Skeletal muscle tissue (tissue), 5 donors: ENCODE results near the gene KRTAP19-4. TPM values are rescaled to one million over a fixed set of nuclear protein-coding genes. Genes with fewer than 3 reads are reported as not detected.
A peak's percentile ranks its signal among the peaks of the same experiment; 100 is the strongest.

ENCODE experiments used
- H3K27ac ChIP-seq: one replicate; pipeline ENCODE4 v1.7.0; 2013; ENCODE audit warnings: mild to moderate bottlenecking, low read depth, low read length, inconsistent platforms
- H3K27me3 ChIP-seq, 3 donors: one replicate each; pipeline ENCODE4 v1.7.0; 2013; ENCODE audit warnings: low read length in 3 of 3; ENCODE audit not compliant: control insufficient read depth in 3 of 3, insufficient read depth in 3 of 3
- H3K36me3 ChIP-seq, 3 donors: one replicate each; pipeline ENCODE4 v1.7.0; 2013; ENCODE audit warnings: low read length in 3 of 3; ENCODE audit not compliant: control insufficient read depth in 3 of 3, insufficient read depth in 3 of 3
- H3K4me1 ChIP-seq, 3 donors: one replicate each; pipeline ENCODE4 v1.7.0; 2013; ENCODE audit warnings: low read length in 3 of 3, mild to moderate bottlenecking in 3 of 3; ENCODE audit not compliant: control insufficient read depth in 3 of 3, insufficient read depth in 3 of 3
- H3K4me3 ChIP-seq, 3 donors: one replicate each; pipeline ENCODE4 v1.7.0; 2013; ENCODE audit warnings: low read length in 3 of 3
- H3K9ac ChIP-seq, 3 donors: one replicate each; pipeline ENCODE4 v1.7.0; 2013; ENCODE audit warnings: low read length in 3 of 3, mild to moderate bottlenecking in 3 of 3, moderate library complexity in 2 of 3, low read depth in 1 of 3
- H3K9me3 ChIP-seq, 3 donors: one replicate each; pipeline ENCODE4 v1.7.0; 2013; ENCODE audit warnings: low read length in 3 of 3; ENCODE audit not compliant: control insufficient read depth in 3 of 3
- small RNA-seq: library from RNA; depleted of rRNA; stranded (forward); fragments of <200 nt; gene quantifications from one replicate; pipeline ENCODE3, GENCODE V24; 2014
- total RNA-seq: library from RNA; depleted of rRNA; stranded (reverse); fragments of >200 nt; gene quantifications from one replicate; pipeline ENCODE4 v1.2.3, GENCODE V29; 2014
- donor health status: Osteomylitis.

Gene KRTAP19-4
- total RNA-seq, 1 donor from 2014 or later = not detected

DNA sequence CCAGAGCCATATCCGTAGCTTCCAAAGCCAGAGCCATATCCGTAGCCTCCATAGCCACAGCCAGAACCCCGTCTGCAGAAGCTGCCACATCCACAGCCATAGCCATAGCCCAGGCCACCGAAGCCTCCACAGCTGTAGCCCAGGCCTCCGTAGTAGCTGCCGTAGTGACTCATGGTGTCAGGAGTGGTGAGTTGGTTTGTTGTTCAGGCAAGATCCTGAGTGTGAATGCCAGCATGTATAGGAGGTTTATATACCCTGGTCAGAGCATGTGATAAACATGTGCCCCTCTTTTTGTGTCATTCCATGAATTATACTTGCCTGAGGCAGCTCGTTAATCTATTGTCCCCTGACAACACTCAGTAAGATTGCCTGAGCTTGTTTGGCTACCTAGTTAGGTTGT, 16.8 kb downstream of the KRTAP19-4 start, which contains the start of gene KRTAP19-1:
KRTAP19-1 (minus strand) TSS at position 223 of the 400 bp plus-strand sequence; CDS start at position 173, 50 bp downstream.
- no peaks in the 10 kb centered on the region for H3K27me3 ChIP-seq
- peaks cover 0 to 3% (median 0%) of the 10 kb centered on the region in 3 donors for H3K9me3 ChIP-seq
- H3K36me3 ChIP-seq = no peaks in the 10 kb centered on the region
- H3K27ac ChIP-seq = peak within 1 kb of the TSS; percentile 32
- no peak within 1 kb of the TSS for H3K9ac ChIP-seq
- H3K4me3 ChIP-seq = peak within 1 kb of the TSS in 1 of 3 donors; percentile 28
- no peaks in the 10 kb centered on the region for H3K4me1 ChIP-seq

DNA sequence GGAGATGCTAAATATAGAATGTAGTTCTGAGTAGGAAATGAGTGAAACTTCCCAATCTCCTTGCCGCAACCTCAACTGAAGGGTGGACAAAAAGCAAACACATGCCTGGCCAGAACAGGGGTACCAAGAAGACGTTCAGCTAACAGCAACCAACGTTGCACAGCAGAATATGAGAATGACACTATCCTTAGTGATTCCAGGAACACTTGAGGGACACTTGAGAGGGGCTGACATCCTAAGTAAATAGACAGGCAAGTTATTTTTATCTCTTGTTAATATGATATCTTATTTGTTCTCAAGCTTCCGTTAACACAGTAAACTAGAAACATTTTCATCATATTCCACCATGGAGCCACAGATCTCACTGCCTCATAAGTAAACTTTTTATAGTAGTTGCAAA, 17.7 kb downstream of the KRTAP19-4 start:
- Histone ChIP-seq H3K27ac (peak overlapping the region; percentile 32), H3K36me3 (no peaks in the 10 kb centered on the region)

GRCh38 chr21:30478004-30478403, 19.0 kb downstream of the KRTAP19-4 start:
- no peaks in the 10 kb centered on the region for H3K36me3 ChIP-seq
- no peaks in the 10 kb centered on the region for H3K4me1 ChIP-seq
- no peak overlapping the region for H3K4me3 ChIP-seq
- H3K27me3 ChIP-seq = no peaks in the 10 kb centered on the region
- H3K27ac ChIP-seq = no peak overlapping the region
- H3K9me3 ChIP-seq = no peaks in the 10 kb centered on the region
- no peak overlapping the region for H3K9ac ChIP-seq

More for the DNA sequence above, 17.7 kb downstream of the KRTAP19-4 start:
- H3K4me3 ChIP-seq = peak overlapping the region in 1 of 3 donors; percentile 28
- H3K27me3 ChIP-seq = no peaks in the 10 kb centered on the region
- no peaks in the 10 kb centered on the region for H3K9me3 ChIP-seq
- no peak overlapping the region for H3K9ac ChIP-seq
- H3K4me1 ChIP-seq = no peaks in the 10 kb centered on the region

- Histone ChIP-seq H3K27me3 (no peaks in the 10 kb centered on the region), H3K9me3 (no peaks in the 10 kb centered on the region), H3K4me1 (no peaks in the 10 kb centered on the region), H3K27ac (no peak overlapping the region), H3K9ac (no peak overlapping the region), H3K36me3 (no peaks in the 10 kb centered on the region), H3K4me3 (no peak overlapping the region)
Observed at GRCh38 chr21:30468900-30469714, 27.9 kb downstream of the KRTAP19-4 start.

- Histone ChIP-seq H3K4me1 (no peaks in the 10 kb centered on the region), H3K9me3 (no peaks in the 10 kb centered on the region), H3K27ac (no peak overlapping the region), H3K27me3 (no peaks in the 10 kb centered on the region), H3K36me3 (no peaks in the 10 kb centered on the region), H3K9ac (no peak overlapping the region), H3K4me3 (no peak overlapping the region)
Observed at GRCh38 chr21:30463713-30464112, 33.3 kb downstream of the KRTAP19-4 start.

DNA sequence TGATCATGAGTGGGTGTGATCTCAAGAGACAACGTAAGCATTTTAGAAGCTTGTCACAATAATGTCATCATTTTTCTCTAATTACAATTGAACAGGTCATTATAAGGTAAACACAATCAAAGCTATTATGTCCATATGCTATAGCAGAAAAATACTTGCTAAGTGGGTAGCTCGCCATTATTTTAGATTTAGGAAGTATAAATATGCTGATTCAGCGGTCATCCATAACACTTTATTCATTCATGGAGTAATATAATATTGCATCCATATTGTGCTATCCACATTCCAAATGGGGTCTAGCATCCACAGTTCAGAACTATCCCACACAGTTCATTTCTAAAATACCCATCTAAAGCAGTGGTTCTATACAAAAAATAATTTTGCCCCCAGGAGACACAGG, 48.5 kb downstream of the KRTAP19-4 start:
- H3K36me3 ChIP-seq = no peaks in the 10 kb centered on the region
- no peaks in the 10 kb centered on the region for H3K27me3 ChIP-seq
- no peaks in the 10 kb centered on the region for H3K9me3 ChIP-seq
- H3K4me1 ChIP-seq = no peaks in the 10 kb centered on the region
- no peak overlapping the region for H3K9ac ChIP-seq
- no peak overlapping the region for H3K4me3 ChIP-seq
- H3K27ac ChIP-seq = no peak overlapping the region

GRCh38 chr21:30447056-30447455, 49.9 kb downstream of the KRTAP19-4 start:
- H3K36me3 ChIP-seq = no peaks in the 10 kb centered on the region
- no peak overlapping the region for H3K9ac ChIP-seq
- no peak overlapping the region for H3K4me3 ChIP-seq
- no peak overlapping the region for H3K27ac ChIP-seq
- no peaks in the 10 kb centered on the region for H3K4me1 ChIP-seq
- H3K9me3 ChIP-seq = no peaks in the 10 kb centered on the region
- H3K27me3 ChIP-seq = no peaks in the 10 kb centered on the region

Small RNA genes within 50 kb of the gene (small RNA-seq; reads per million reads assigned to genes)
- gene AP000567.1 (not detected), gene KRTAP19-10P (not detected), gene KRTAP19-11P (not detected), gene KRTAP19-9P (not detected)

Other genes with a start within 250 kb of the KRTAP19-4 start
- gene KRTAP24-1, start 214.2 kb downstream of the KRTAP19-4 start, total RNA-seq = not detected
- not detected for gene KRTAP25-1, start 207.7 kb downstream of the KRTAP19-4 start, total RNA-seq
- not detected for gene KRTAP26-1, start 176.8 kb downstream of the KRTAP19-4 start, total RNA-seq
- not detected for gene KRTAP27-1, start 159.5 kb downstream of the KRTAP19-4 start, total RNA-seq
- not detected for gene KRTAP23-1, start 148.6 kb downstream of the KRTAP19-4 start, total RNA-seq
- not detected for gene KRTAP13-2, start 124.9 kb downstream of the KRTAP19-4 start, total RNA-seq
- not detected for gene KRTAP13-1, start 101.1 kb downstream of the KRTAP19-4 start, total RNA-seq
- not detected for gene KRTAP13-3, start 71.2 kb downstream of the KRTAP19-4 start, total RNA-seq
- not detected for gene KRTAP13-4, start 66.9 kb downstream of the KRTAP19-4 start, total RNA-seq
- gene KRTAP15-1, start 56.9 kb downstream of the KRTAP19-4 start, total RNA-seq = not detected
- not detected for gene KRTAP19-1, start 16.8 kb downstream of the KRTAP19-4 start, total RNA-seq
- gene KRTAP19-2, start 9.7 kb downstream of the KRTAP19-4 start, total RNA-seq = not detected
- gene KRTAP19-3, start 5.2 kb downstream of the KRTAP19-4 start, total RNA-seq = not detected
- not detected for gene KRTAP19-5, start 5.0 kb upstream of the KRTAP19-4 start, total RNA-seq
- gene KRTAP19-6, start 44.7 kb upstream of the KRTAP19-4 start, total RNA-seq = not detected
- not detected for gene KRTAP19-7, start 64.1 kb upstream of the KRTAP19-4 start, total RNA-seq
- not detected for gene KRTAP22-2, start 93.2 kb upstream of the KRTAP19-4 start, total RNA-seq
- gene KRTAP6-3, start 95.3 kb upstream of the KRTAP19-4 start, total RNA-seq = not detected
- not detected for gene KRTAP6-2, start 101.7 kb upstream of the KRTAP19-4 start, total RNA-seq
- not detected for gene KRTAP22-1, start 103.9 kb upstream of the KRTAP19-4 start, total RNA-seq
- not detected for gene KRTAP6-1, start 116.8 kb upstream of the KRTAP19-4 start, total RNA-seq
- gene KRTAP20-1, start 119.3 kb upstream of the KRTAP19-4 start, total RNA-seq = not detected
- gene KRTAP20-4, start 123.5 kb upstream of the KRTAP19-4 start, total RNA-seq = not detected
- gene KRTAP20-2, start 138.0 kb upstream of the KRTAP19-4 start, total RNA-seq = not detected
- gene KRTAP20-3, start 145.7 kb upstream of the KRTAP19-4 start, total RNA-seq = not detected
- not detected for gene KRTAP21-3, start 221.6 kb upstream of the KRTAP19-4 start, total RNA-seq